Esophagus muscularis mucosa (tissue), 4 donors: ENCODE results near the gene SPINT2. TPM values are rescaled to one million over a fixed set of nuclear protein-coding genes. Genes with fewer than 3 reads are reported as not detected.

ENCODE experiments used
- DNase-seq: peaks from one replicate; pipeline ENCODE4 v3.0.0-alpha.2; 2017; ENCODE audit errors: extremely low spot score
- H3K27ac ChIP-seq, 4 donors: fragments of 200-600 bp; sonication (generic); replicated peaks in 1 of 4; 1 replicate in 3 of 4; 2 replicates in 1 of 4; pipeline ENCODE4 v1.5.1; 2016 to 2019; ENCODE audit warnings: mild to moderate bottlenecking in 1 of 4
- H3K27me3 ChIP-seq, 4 donors: fragments of 200-600 bp; sonication (generic); one replicate each; pipeline versions ENCODE4 v1.5.1 to v1.6.0; 2016 to 2019
- H3K36me3 ChIP-seq, 4 donors: fragments of 200-600 bp; sonication (generic); one replicate each; pipeline ENCODE4 v1.5.1; 2016 to 2019
- H3K4me1 ChIP-seq, 4 donors: fragments of 200-600 bp; sonication (generic); one replicate each; pipeline ENCODE4 v1.5.1; 2016 to 2019
- H3K4me3 ChIP-seq, 4 donors: fragments of 200-600 bp; sonication (generic); 1 replicate in 2 of 4; 2 replicates in 2 of 4; pipeline ENCODE4 v1.5.1; 2016 to 2019; ENCODE audit warnings: mild to moderate bottlenecking in 4 of 4, moderate library complexity in 1 of 4
- H3K9me3 ChIP-seq, 4 donors: fragments of 200-600 bp; sonication (generic); 1 replicate in 3 of 4; 2 replicates in 1 of 4; pipeline ENCODE4 v1.5.1; 2016 to 2019
- EP300 ChIP-seq: sonication (generic); formaldehyde crosslinking; IDR thresholded peaks from one replicate; pipeline ENCODE4 v1.6.1; 2017; ENCODE audit warnings: antibody characterized with exemption
- POLR2A ChIP-seq: fragments of 450-650 bp; IDR thresholded peaks from one replicate; pipeline ENCODE4 v1.6.1; 2017; ENCODE audit warnings: antibody characterized with exemption, moderate library complexity, mild to moderate bottlenecking, low read depth
- POLR2AphosphoS5 ChIP-seq, 2 donors: sonication (generic); formaldehyde crosslinking; IDR thresholded peaks; one replicate each; pipeline ENCODE4 v1.6.1; 2017; ENCODE audit warnings: antibody characterized with exemption in 2 of 2
- WGBS: methylation state at CpG from one replicate; pipeline ENCODE4 v1.1.5; 2018; 5-methylcytosine and 5-hydroxymethylcytosine counted together
- intact Hi-C: fragments of 100-400 bp; cut with DNase I; formaldehyde crosslinking; loops from one replicate; pipeline ENCODE4 v1.15.1; 2023
- total RNA-seq, 4 donors: library from RNA; depleted of rRNA; stranded (reverse); fragments of >200 nt; gene quantifications; one replicate each; pipeline versions ENCODE4 v1.1.0 to v1.2.1, GENCODE V29; 2016
- TF ChIP-seq, protein P1 (sequence below), 3 experiments: fragments of 200-600 bp in 2 of 3; fragments of 450-650 bp in 1 of 3; sonication (generic) in 2 of 3; IDR thresholded peaks; one replicate each; pipeline ENCODE4 v1.5.1; 2017 to 2019; ENCODE audit warnings: antibody characterized with exemption in 3 of 3, mild to moderate bottlenecking in 2 of 3, moderate library complexity in 1 of 3

Gene SPINT2
- total RNA-seq, 4 donors from 2014 or later, result 5.0 to 13.4 (median 11.4) TPM

- peaks cover 13 to 16% (median 14%) of the 10 kb centered on the region in 4 donors for H3K4me1 ChIP-seq
- no peaks in the 10 kb centered on the region for H3K9me3 ChIP-seq
- H3K36me3 ChIP-seq, result no peaks in the 10 kb centered on the region
- no peak for DNase-seq
- no peak for TF ChIP-seq POLR2A
- no peak for TF ChIP-seq EP300
- no peak for TF ChIP-seq POLR2AphosphoS5 (IDR thresholded peaks at IDR 0.05)
- TF ChIP-seq, protein P1, sequence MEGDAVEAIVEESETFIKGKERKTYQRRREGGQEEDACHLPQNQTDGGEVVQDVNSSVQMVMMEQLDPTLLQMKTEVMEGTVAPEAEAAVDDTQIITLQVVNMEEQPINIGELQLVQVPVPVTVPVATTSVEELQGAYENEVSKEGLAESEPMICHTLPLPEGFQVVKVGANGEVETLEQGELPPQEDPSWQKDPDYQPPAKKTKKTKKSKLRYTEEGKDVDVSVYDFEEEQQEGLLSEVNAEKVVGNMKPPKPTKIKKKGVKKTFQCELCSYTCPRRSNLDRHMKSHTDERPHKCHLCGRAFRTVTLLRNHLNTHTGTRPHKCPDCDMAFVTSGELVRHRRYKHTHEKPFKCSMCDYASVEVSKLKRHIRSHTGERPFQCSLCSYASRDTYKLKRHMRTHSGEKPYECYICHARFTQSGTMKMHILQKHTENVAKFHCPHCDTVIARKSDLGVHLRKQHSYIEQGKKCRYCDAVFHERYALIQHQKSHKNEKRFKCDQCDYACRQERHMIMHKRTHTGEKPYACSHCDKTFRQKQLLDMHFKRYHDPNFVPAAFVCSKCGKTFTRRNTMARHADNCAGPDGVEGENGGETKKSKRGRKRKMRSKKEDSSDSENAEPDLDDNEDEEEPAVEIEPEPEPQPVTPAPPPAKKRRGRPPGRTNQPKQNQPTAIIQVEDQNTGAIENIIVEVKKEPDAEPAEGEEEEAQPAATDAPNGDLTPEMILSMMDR (IDR thresholded peaks at IDR 0.05), result no peak
- intact Hi-C loops, result no loop called here
- 65% methylated on average over 14 of the region's 14 CpGs for WGBS
- H3K27me3 ChIP-seq, result peaks cover 0 to 26% (median 13%) of the 10 kb centered on the region in 4 donors
- H3K4me3 ChIP-seq, result peak overlapping the region; percentile 54 to 65 (median 56)
- peak overlapping the region in 2 of 4 donors; percentile 53 to 60 for H3K27ac ChIP-seq
Observed at GRCh38 chr19:38265213-38265861, 964 bp downstream of the SPINT2 start.

DNA sequence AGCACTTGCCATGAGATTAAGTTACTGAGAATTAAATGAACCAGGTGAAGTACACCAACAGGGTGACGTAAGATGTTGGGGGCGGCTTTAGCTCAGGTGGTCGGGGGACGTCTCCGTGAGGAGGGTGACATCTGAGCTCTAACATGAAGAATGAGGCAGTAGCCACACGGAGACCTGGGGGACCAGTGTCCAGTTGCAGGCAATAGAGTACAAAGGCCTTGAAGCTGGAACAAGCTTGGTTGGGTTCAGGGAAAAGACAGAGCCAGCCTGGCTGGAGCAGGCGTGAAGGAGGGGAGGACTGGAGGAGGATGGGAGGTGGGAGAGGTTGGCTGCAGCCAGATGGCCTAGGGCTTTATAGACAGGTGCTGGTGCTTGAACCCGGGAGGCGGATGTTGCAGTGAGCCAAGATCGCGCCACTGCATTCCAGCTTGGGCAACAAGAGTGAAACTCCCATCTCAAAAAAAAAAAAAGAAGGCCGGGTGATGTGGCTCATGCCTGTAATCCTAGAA lies 1.6 kb downstream of the SPINT2 start:
- no peak overlapping the region for H3K27ac ChIP-seq
- H3K4me3 ChIP-seq, result peak overlapping the region in 1 of 4 donors; percentile 65
- no peaks in the 10 kb centered on the region for H3K36me3 ChIP-seq
- TF ChIP-seq, protein P1 (IDR thresholded peaks at IDR 0.05), result no peak
- TF ChIP-seq POLR2A (no peak), EP300 (no peak), POLR2AphosphoS5 (IDR thresholded peaks at IDR 0.05) (no peak)
- 94% methylated on average over 12 of the region's 12 CpGs for WGBS
- H3K27me3 ChIP-seq, result peaks cover 0 to 26% (median 13%) of the 10 kb centered on the region in 4 donors
- no peaks in the 10 kb centered on the region for H3K9me3 ChIP-seq
- DNase-seq, result no peak
- peaks cover 13 to 16% (median 14%) of the 10 kb centered on the region in 4 donors for H3K4me1 ChIP-seq
- intact Hi-C loops, result no loop called here

- Histone ChIP-seq H3K4me3 (no peak overlapping the region), H3K36me3 (no peaks in the 10 kb centered on the region), H3K9me3 (no peaks in the 10 kb centered on the region), H3K4me1 (peaks cover 13 to 16% (median 14%) of the 10 kb centered on the region in 4 donors), H3K27me3 (peaks cover 0 to 26% (median 13%) of the 10 kb centered on the region in 4 donors), H3K27ac (no peak overlapping the region)
- intact Hi-C loops, result no loop called here
- WGBS, result 85% methylated on average over 12 of the region's 12 CpGs
- TF ChIP-seq, protein P1 (IDR thresholded peaks at IDR 0.05), result no peak
- TF ChIP-seq EP300 (no peak), POLR2AphosphoS5 (IDR thresholded peaks at IDR 0.05) (no peak), POLR2A (no peak)
- DNase-seq, result no peak
Observed at GRCh38 chr19:38266981-38267597, 2.7 kb downstream of the SPINT2 start.

- peaks cover 13 to 16% (median 14%) of the 10 kb centered on the region in 4 donors for H3K4me1 ChIP-seq
- DNase-seq, result no peak
Observed at GRCh38 chr19:38267761-38268483, 3.5 kb downstream of the SPINT2 start.

More at GRCh38 chr19:38267761-38268483, 3.5 kb downstream of the SPINT2 start:
- TF ChIP-seq POLR2AphosphoS5 (IDR thresholded peaks at IDR 0.05) (no peak), EP300 (no peak), POLR2A (no peak)
- TF ChIP-seq, protein P1 (IDR thresholded peaks at IDR 0.05), result no peak
- Histone ChIP-seq H3K9me3 (no peaks in the 10 kb centered on the region), H3K27ac (no peak overlapping the region), H3K4me3 (no peak overlapping the region), H3K27me3 (peaks cover 0 to 24% (median 13%) of the 10 kb centered on the region in 4 donors), H3K36me3 (no peaks in the 10 kb centered on the region)
- 74% methylated on average over 12 of the region's 12 CpGs for WGBS
- intact Hi-C loops, result no loop called here
